EL (cell line): ENCODE measurements around the gene AMFR.

ENCODE experiments used
- DNase-seq: peaks from one replicate; pipeline ENCODE4 v3.0.0-alpha.2; 2016

Gene AMFR

GRCh38 chr16:56329887-56330286 is 95.5 kb downstream of the AMFR start:
- no peak for DNase-seq

- no peak for DNase-seq
These were observed 96.9 kb downstream of the AMFR start for GRCh38 chr16:56328276-56329022.

DNA sequence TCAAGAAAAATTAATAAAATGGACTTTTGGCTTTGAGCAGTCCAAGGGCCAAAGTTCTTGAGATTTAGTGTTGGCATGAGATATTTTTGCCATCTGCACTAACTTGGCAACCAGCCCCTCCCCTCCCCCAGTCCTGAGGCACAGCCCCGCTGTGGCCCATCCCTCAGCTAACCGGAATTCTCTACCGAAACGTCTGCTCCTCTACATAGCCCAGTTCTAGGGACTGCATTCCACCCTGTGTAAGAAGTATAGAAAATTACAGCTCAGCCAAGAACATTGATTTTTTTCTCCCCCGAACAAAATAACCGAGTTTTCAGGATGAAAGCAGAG is 97.5 kb downstream of the AMFR start:
- no peak for DNase-seq

DNA sequence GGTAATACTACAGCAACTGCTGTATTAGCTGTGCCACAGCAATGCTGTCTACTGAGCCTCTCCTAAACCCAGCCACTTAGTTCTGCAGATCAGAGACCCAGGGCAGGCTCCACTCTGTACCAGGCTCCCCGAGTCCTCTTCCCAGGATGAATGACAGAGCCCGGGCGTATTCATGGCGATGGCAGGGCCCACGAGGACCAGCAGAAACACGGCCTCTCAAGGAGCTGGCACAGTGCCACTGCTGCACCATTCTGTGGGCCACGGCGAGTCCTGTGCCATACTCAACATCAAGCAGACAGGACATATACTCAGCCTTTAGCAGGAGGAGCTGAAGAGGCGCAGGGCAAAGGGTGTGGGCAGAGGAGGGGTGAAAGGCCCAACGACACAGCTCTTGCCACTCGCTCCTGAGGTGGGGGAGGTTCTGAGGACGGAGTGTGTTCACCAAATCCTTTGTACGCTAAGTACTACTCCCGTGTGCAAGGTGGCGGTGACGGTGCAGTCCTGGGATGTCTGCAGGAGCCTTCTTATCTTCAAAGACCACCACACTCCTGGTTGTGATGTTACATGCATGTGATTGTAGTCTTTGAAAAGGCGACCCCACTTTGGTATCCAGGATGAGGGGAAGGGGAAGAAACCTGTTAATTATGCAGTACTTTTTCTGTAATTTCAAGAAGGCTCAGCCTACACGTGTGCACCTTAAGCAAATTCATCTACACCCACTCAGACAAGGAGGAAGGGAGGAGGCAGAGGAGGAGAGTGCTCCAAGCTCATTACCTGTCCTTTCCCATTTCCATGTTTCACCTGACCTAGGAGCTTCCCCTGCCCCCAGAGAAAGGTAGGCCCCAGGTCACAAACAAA is 98.0 kb downstream of the AMFR start:
- DNase-seq = no peak

- no peak for DNase-seq
These were observed 99.4 kb downstream of the AMFR start for GRCh38 chr16:56325956-56326355.

DNA sequence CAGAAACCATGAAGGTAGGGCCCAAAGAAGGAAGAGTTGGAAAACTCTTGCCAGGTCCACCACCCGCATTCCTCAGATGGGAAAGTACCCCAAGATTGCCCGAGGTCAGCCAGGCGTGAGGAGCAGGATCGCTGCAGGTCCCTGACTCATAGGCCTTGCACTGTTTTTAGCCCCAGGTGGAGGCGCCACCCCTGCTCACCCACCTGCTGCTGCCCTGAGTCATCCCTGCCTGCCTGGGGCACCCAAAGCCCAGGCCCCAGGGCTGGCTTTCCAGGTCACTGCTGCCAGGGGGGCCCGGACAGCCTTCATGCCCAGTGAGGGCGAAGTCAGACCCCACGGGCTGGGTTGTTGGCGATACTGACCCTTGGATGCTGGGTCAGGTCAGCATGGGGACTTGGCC is 100.9 kb downstream of the AMFR start:
- no peak for DNase-seq

GRCh38 chr16:56321571-56321970 is 103.8 kb downstream of the AMFR start:
- no peak for DNase-seq

- no peak for DNase-seq
These were observed 104.4 kb downstream of the AMFR start for GRCh38 chr16:56320811-56321558.

- DNase-seq = no peak
These were observed 105.3 kb downstream of the AMFR start for GRCh38 chr16:56320056-56320455.

DNA sequence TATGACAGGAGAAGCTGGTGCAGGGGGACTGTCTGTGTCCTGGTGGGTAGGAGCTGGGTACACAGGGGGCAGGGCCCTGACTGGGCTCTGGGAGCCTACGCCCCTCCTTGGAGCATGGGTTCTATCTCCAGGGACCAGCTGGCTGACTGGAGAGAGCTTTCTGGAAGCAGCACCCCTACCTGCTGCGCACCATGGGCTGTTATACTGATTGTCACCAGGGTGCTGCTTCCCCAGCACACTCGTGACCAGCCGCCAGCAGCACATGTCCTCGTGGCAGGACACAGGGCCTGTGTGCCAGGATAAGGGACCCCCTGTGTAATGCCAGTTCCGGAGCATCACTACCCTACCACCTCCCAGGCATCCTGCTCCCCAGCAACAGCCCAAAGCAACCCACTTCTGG is 106.0 kb downstream of the AMFR start:
- no peak for DNase-seq

DNA sequence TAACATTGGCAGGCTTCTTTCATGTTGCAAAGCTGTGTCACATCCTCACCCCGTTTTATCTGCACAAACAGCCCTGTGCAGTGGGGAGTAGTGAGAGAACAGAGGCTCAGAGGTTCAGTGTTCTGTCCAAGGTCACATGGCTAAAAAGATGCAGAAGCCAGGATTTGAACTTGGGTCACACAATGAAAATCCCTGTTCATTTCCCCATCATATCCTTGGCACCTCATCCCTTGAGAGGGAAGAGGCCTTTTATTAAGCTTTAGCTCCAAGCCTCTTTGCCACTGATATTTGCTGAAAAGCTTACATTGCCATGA is 106.6 kb downstream of the AMFR start:
- DNase-seq = no peak

DNA sequence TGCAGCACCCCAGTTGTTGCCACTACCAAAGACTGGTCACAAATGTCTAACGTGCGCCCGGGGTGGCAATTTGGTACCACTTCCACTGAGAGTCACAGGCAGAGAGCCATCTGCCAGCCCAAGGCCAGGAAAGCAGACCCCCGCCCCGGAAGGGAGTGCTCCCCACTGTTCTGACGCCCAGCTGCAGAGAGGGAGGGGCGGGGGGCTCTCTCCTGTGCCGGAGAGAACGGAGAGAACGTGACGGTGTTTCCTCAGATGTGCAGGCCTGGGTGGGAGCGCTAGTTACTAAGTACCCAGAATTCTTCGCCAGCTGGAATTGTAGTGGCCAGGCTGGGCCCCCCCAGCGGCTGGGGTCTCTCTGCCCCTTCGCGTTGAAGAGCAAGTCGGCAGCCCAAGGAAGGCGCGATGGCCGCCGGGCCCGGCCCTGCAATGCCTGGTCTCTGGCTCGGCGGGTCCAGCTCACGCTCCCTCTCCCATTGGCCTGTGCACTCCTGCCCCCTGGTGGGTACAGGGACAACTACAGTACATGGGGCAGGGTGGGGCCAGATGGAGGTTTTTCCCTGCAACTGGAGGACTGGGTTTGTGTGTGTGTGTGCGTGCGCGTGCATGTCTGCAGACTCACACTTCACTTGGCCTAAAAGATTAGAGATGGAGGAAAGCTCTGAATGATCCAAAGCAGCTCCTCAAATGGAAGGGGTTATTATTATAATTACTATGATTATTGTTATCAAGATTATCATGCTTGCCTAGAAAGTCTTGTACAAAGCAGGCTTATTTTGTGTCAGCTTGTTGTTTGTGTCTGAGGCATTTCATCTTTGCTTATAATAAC is 107.1 kb downstream of the AMFR start:
- DNase-seq = peak; percentile 70

DNA sequence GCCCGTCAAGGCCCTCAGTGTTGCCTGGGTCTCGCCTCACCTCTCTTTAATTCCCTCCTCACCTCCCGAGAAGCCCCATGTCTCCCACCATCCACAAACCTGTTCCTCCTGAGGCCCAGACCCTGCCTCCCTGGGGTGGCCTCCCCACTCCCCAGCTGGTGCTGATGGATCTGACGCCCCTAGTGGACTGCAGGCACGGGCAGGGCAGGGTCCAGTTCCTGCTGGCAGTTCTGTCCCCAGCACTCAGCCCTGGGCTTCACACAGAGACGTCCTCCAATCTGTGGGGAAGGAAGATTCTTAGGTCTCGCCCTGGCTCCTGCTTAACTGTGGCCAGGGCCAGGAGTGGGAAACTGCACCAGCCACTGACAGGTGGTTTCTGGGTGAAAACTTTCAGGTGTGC is 108.8 kb downstream of the AMFR start:
- DNase-seq = no peak

GRCh38 chr16:56315955-56316354 is 109.4 kb downstream of the AMFR start:
- DNase-seq = no peak

GRCh38 chr16:56314244-56314850 is 111.0 kb downstream of the AMFR start:
- no peak for DNase-seq

GRCh38 chr16:56312556-56312955 is 112.8 kb downstream of the AMFR start:
- no peak for DNase-seq

DNA sequence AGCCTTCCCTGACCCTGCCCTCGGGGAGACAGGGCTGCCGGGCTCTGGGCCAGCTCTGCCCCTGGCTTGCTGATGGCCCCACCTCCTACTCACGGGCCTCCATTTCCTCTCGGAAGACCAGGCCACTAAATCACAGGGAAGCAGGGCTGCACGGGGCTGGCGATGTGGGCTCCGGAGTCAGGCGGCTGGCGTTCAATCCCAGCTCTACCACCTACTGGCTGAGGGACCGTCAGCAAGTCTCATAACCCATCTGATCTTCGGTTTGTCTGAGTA is 113.4 kb downstream of the AMFR start:
- no peak for DNase-seq
